B cell (primary cell): Measurements from ENCODE around the gene NAA35. TPM values are rescaled to one million over a fixed set of nuclear protein-coding genes. Genes with fewer than 3 reads are reported as not detected.

Source experiments
- ATAC-seq: fragments of 200-7000 bp; cut with Tn5 transposase; one replicate; pipeline ENCODE4 v1.10.0; 2021; ENCODE audit warnings: low read depth, mild to moderate bottlenecking, moderate number of reproducible peaks, moderate library complexity
- CTCF ChIA-PET: fragments of 350-600 bp; sonication (Branson Sonifier 250); formaldehyde crosslinking; loops from one replicate; lab custom pipeline; 2021; ENCODE audit warnings: antibody characterized with exemption, inconsistent platforms; lab: Charles Lee
- POLR2A ChIA-PET: fragments of 350-600 bp; sonication (Branson Sonifier 250); formaldehyde crosslinking; loops from one replicate; lab custom pipeline; 2021; ENCODE audit warnings: antibody characterized with exemption; lab: Charles Lee
- DNase-seq: peaks from one replicate; pipeline ENCODE4 v3.0.0; 2013
- H2AFZ ChIP-seq: 2 replicates; pipeline ENCODE4 v1.6.1; 2012; ENCODE audit warnings: mild to moderate bottlenecking, low read depth, low read length; ENCODE audit not compliant: insufficient read depth, poor library complexity, severe bottlenecking
- H3K27ac ChIP-seq, 2 donors: 1 replicate in 1 of 2; 2 replicates in 1 of 2; pipeline ENCODE4 v1.5.1; 2012 to 2013; ENCODE audit warnings: low read length in 2 of 2, mild to moderate bottlenecking in 2 of 2, moderate library complexity in 1 of 2
- H3K27me3 ChIP-seq, 4 experiments: fragments of 200-600 bp in 1 of 4; sonication (generic) in 1 of 4; replicated peaks in 1 of 4; 1 replicate in 2 of 4; 2 replicates in 2 of 4; pipeline versions ENCODE4 v1.6.1 to v1.7.0; 2013 to 2016; ENCODE audit warnings: low read length in 3 of 4, mild to moderate bottlenecking in 2 of 4, mixed read lengths in 1 of 4, moderate library complexity in 1 of 4; ENCODE audit not compliant: insufficient read depth in 4 of 4, control insufficient read depth in 3 of 4; ENCODE audit errors: control extremely low read depth in 1 of 4
- H3K36me3 ChIP-seq, 2 experiments: replicated peaks in 1 of 2; 1 replicate in 1 of 2; 2 replicates in 1 of 2; pipeline versions ENCODE4 v1.6.1 to v1.7.1; 2013; ENCODE audit warnings: low read length in 1 of 2; ENCODE audit not compliant: insufficient read depth in 2 of 2, control insufficient read depth in 1 of 2; ENCODE audit errors: control extremely low read depth in 1 of 2, extremely low read depth in 1 of 2
- H3K4me1 ChIP-seq, 2 donors: fragments of 200-600 bp in 1 of 2; sonication (generic) in 1 of 2; 1 replicate in 1 of 2; 2 replicates in 1 of 2; pipeline versions ENCODE4 v1.5.1 to v1.6.1; 2013 to 2017; ENCODE audit warnings: low read length in 2 of 2; ENCODE audit not compliant: control insufficient read depth in 2 of 2, insufficient read depth in 2 of 2
- H3K4me2 ChIP-seq: replicated peaks from 2 replicates; pipeline ENCODE3; 2012; ENCODE audit warnings: mild to moderate bottlenecking, low read depth, low read length; ENCODE audit not compliant: poor library complexity, severe bottlenecking
- H3K4me3 ChIP-seq, 5 experiments: fragments of 200-600 bp in 1 of 5; sonication (generic) in 1 of 5; 1 replicate in 3 of 5; 2 replicates in 2 of 5; pipeline versions ENCODE4 v1.5.1 to v1.7.0; 2011 to 2016; ENCODE audit warnings: low read length in 4 of 5, mild to moderate bottlenecking in 4 of 5, low read depth in 2 of 5, control low read depth in 1 of 5, moderate library complexity in 1 of 5; ENCODE audit not compliant: insufficient read depth in 1 of 5; ENCODE audit errors: control extremely low read depth in 1 of 5, extremely low read depth in 1 of 5
- H3K79me2 ChIP-seq: fragments of 200-600 bp; sonication (generic); one replicate; pipeline ENCODE4 v1.6.0; 2016; ENCODE audit warnings: low read length; ENCODE audit not compliant: control insufficient read depth, insufficient read depth
- H3K9ac ChIP-seq: fragments of 200-600 bp; sonication (generic); 2 replicates; pipeline ENCODE4 v1.6.1; 2017; ENCODE audit warnings: mild to moderate bottlenecking, low read length, moderate library complexity
- H3K9me3 ChIP-seq, 3 donors: one replicate each; pipeline versions ENCODE4 v1.6.1 to v1.7.1; 2013; ENCODE audit warnings: low read length in 2 of 3; ENCODE audit not compliant: control insufficient read depth in 2 of 3, insufficient read depth in 1 of 3; ENCODE audit errors: control extremely low read depth in 1 of 3
- H4K20me1 ChIP-seq: 2 replicates; pipeline ENCODE4 v1.6.0; 2012; ENCODE audit warnings: mild to moderate bottlenecking, low read length; ENCODE audit not compliant: insufficient read depth, control insufficient read depth, poor library complexity, severe bottlenecking
- H3K27ac Mint-ChIP-seq: one replicate; pipeline ENCODE4 v1.8.0; 2021; ENCODE audit warnings: mixed read lengths
- H3K27me3 Mint-ChIP-seq: one replicate; pipeline ENCODE4 v1.8.0; 2021; ENCODE audit warnings: mixed read lengths
- H3K4me1 Mint-ChIP-seq: one replicate; pipeline ENCODE4 v1.8.0; 2021; ENCODE audit warnings: mixed read lengths
- H3K4me3 Mint-ChIP-seq: one replicate; pipeline ENCODE4 v1.8.0; 2021; ENCODE audit warnings: mixed read lengths
- H3K9me3 Mint-ChIP-seq: one replicate; pipeline ENCODE4 v1.8.0; 2022; ENCODE audit warnings: mixed read lengths; ENCODE audit not compliant: insufficient read depth
- CTCF ChIP-seq: fragments of 200-600 bp; IDR thresholded peaks from one replicate; pipeline ENCODE4 v1.8.0; 2022; ENCODE audit warnings: antibody characterized with exemption, mild to moderate bottlenecking
- EZH2 ChIP-seq: IDR thresholded peaks from 2 replicates; pipeline ENCODE4 v1.6.1; 2012; ENCODE audit warnings: borderline replicate concordance, low read depth, mild to moderate bottlenecking, moderate library complexity, low read length; ENCODE audit not compliant: insufficient read depth, poor library complexity, severe bottlenecking
- WGBS: methylation state at CpG from one replicate; pipeline ENCODE4 v1.1.5; 2013; ENCODE audit warnings: missing lambda C conversion rate; ENCODE audit not compliant: insufficient coverage; 5-methylcytosine and 5-hydroxymethylcytosine counted together
- intact Hi-C: fragments of 100-400 bp; cut with micrococcal nuclease; formaldehyde crosslinking; loops from one replicate; pipeline ENCODE4 v1.10.0; 2022
- polyA plus RNA-seq: library from polyadenylated mRNA; depleted of rRNA; stranded (reverse); fragments of >200 nt; gene quantifications from 2 replicates; pipeline ENCODE4 v1.2.3, GENCODE V29; 2012
- total RNA-seq, 2 donors: library from RNA; stranded (reverse); fragments of 120-200 nt in 1 of 2; gene quantifications; 1 replicate in 1 of 2; 2 replicates in 1 of 2; pipeline versions ENCODE4 v1.2.3 to v1.2.4, GENCODE V29; 2013 to 2022

NAA35 gene
- total and polyA plus RNA-seq, 2 donors (not counting 1 experiment from before 2014, with no cell fraction given): 4.5 to 26.2 TPM

DNA sequence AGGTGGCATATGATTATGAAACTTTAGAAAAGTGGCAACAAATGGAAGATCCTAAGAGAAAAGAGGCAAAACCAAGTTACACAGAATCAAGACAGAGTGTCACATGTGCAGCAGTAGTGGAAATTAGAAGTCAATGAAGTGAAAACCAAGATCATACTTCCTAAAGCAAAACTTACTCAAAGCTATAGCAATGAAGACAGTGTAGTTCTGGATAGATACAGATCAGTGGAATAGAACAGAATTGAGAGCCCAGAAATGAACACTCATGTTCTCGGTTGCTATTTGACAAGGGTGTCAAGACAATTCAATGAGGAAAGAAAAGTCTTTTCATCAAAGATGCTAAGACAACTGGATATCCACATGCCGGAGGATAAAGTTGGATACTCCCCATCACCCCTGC lies 43.5 kb downstream of the NAA35 start:
- H3K36me3 ChIP-seq: peaks cover 0 to 34% of the 10 kb centered on the region in 2 experiments

DNA sequence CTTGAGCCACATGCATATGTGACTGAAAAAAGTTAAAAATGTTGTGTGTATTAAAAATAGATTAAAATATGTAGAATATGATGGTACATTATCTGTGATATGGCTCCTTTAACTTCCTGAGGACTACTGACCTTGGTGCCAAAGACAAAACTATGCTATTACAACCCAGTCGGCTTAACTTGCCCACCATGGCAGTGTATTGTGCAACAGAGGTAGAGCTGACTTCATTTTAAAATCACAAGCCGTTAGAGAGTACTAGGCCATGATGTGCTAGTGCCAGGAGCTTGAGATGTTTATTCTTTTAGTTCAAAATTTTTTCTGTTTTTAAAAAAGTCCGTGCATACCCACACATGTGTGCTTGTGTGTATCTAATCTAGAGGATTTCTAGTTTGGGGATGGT lies 46.3 kb downstream of the NAA35 start:
- no peaks in the 10 kb centered on the region for H3K27me3 Mint-ChIP-seq
- WGBS: no CpG with 5 or more reads among the region's 3 CpGs
- intact Hi-C loops: no loop called here

More for the DNA sequence above, 43.5 kb downstream of the NAA35 start:
- Histone ChIP-seq H3K79me2 (no peaks in the 10 kb centered on the region), H3K27me3 (no peaks in the 10 kb centered on the region), H3K9me3 (no peaks in the 10 kb centered on the region), H3K4me1 (no peaks in the 10 kb centered on the region), H3K4me3 (no peak overlapping the region), H4K20me1 (no peaks in the 10 kb centered on the region), H3K27ac (no peak overlapping the region), H3K4me2 (no peak overlapping the region), H2AFZ (no peak overlapping the region), H3K9ac (no peak overlapping the region)
- Mint-ChIP-seq H3K27ac (no peak overlapping the region), H3K27me3 (no peaks in the 10 kb centered on the region), H3K4me3 (no peak overlapping the region), H3K4me1 (no peaks in the 10 kb centered on the region), H3K9me3 (no peaks in the 10 kb centered on the region)
- TF ChIP-seq CTCF: no peak
- TF ChIP-seq EZH2: no peak
- ChIA-PET CTCF (no interaction called here), POLR2A (no interaction called here)
- DNase-seq: no peak
- no peak for ATAC-seq
- whole genome bisulfite sequencing: 100% methylated on average over 1 of the region's 2 CpGs
- intact Hi-C loops: no loop called here

More for the DNA sequence above, 46.3 kb downstream of the NAA35 start:
- peaks cover 0 to 18% of the 10 kb centered on the region in 2 experiments for H3K36me3 ChIP-seq
- H3K9me3 Mint-ChIP-seq: no peaks in the 10 kb centered on the region
- H3K9me3 ChIP-seq: no peaks in the 10 kb centered on the region
- no peak for ATAC-seq
- H3K4me2 ChIP-seq: no peak overlapping the region
- no peaks in the 10 kb centered on the region for H3K4me1 ChIP-seq
- H3K79me2 ChIP-seq: no peaks in the 10 kb centered on the region
- no peaks in the 10 kb centered on the region for H3K27me3 ChIP-seq
- H4K20me1 ChIP-seq: no peaks in the 10 kb centered on the region
- ChIA-PET POLR2A (no interaction called here), CTCF (no interaction called here)
- H3K27ac ChIP-seq: no peak overlapping the region
- no peak overlapping the region for H3K27ac Mint-ChIP-seq
- TF ChIP-seq CTCF (no peak), EZH2 (no peak)
- no peak overlapping the region for H2AFZ ChIP-seq
- H3K4me3 Mint-ChIP-seq: no peak overlapping the region
- no peaks in the 10 kb centered on the region for H3K4me1 Mint-ChIP-seq
- no peak overlapping the region for H3K4me3 ChIP-seq
- no peak for DNase-seq
- no peak overlapping the region for H3K9ac ChIP-seq
